Ecto neural progenitor cell (in vitro differentiated cells): ENCODE data around the gene SULT4A1.
A peak's percentile ranks its signal among the peaks of the same experiment; 100 is the strongest.
"Not testable (repeated sequence)": the region's sequence is repeated elsewhere in the genome, so short reads cannot be mapped to it uniquely, and the experiment has no call there.

ENCODE experiments used
- DNase-seq: peaks from one replicate; pipeline ENCODE4 v3.0.0-alpha.2; 2018; ENCODE audit warnings: low spot score

Gene SULT4A1

GRCh38 chr22:43862074-43862881 lies at the start of gene SULT4A1:
SULT4A1 (minus strand) TSS chr22:43862513; CDS start chr22:43862382, 131 bp downstream.
- peak; percentile 71 for DNase-seq

GRCh38 chr22:43911351-43911750 lies 49.0 kb upstream of the SULT4A1 start:
- DNase-seq: no peak

- no peak for DNase-seq
These were observed 47.9 kb upstream of the SULT4A1 start for GRCh38 chr22:43910178-43910695.

- no peak for DNase-seq
These were observed 47.4 kb upstream of the SULT4A1 start for GRCh38 chr22:43909708-43910107.

- no peak for DNase-seq
These were observed 43.4 kb upstream of the SULT4A1 start for GRCh38 chr22:43905681-43906080.

GRCh38 chr22:43904412-43904811 lies 42.1 kb upstream of the SULT4A1 start:
- DNase-seq: not testable (repeated sequence)

GRCh38 chr22:43903033-43903432 lies 40.7 kb upstream of the SULT4A1 start:
- DNase-seq: not testable (repeated sequence)

GRCh38 chr22:43901976-43902643 lies 39.8 kb upstream of the SULT4A1 start:
- DNase-seq: no peak

GRCh38 chr22:43900206-43900605 lies 37.9 kb upstream of the SULT4A1 start:
- no peak for DNase-seq

- DNase-seq: no peak
These were observed 35.5 kb upstream of the SULT4A1 start for GRCh38 chr22:43897751-43898261.

- DNase-seq: no peak
These were observed 33.8 kb upstream of the SULT4A1 start for GRCh38 chr22:43895986-43896645.

GRCh38 chr22:43894122-43894521 lies 31.8 kb upstream of the SULT4A1 start:
- DNase-seq: no peak

- no peak for DNase-seq
These were observed 31.0 kb upstream of the SULT4A1 start for GRCh38 chr22:43893266-43893665.

GRCh38 chr22:43892183-43892894 lies 30.0 kb upstream of the SULT4A1 start:
- no peak for DNase-seq

GRCh38 chr22:43891360-43892182 lies 29.3 kb upstream of the SULT4A1 start, which contains the start of gene PNPLA5:
PNPLA5 (minus strand) TSS chr22:43892013; CDS start chr22:43891880, 133 bp downstream.
- no peak for DNase-seq

- no peak for DNase-seq
These were observed 28.6 kb upstream of the SULT4A1 start for GRCh38 chr22:43890901-43891331.

GRCh38 chr22:43889860-43890253 lies 27.5 kb upstream of the SULT4A1 start:
- no peak for DNase-seq

GRCh38 chr22:43889201-43889859 lies 27.0 kb upstream of the SULT4A1 start:
- DNase-seq: no peak

GRCh38 chr22:43888740-43889139 lies 26.4 kb upstream of the SULT4A1 start:
- DNase-seq: no peak

GRCh38 chr22:43887391-43887790 lies 25.1 kb upstream of the SULT4A1 start:
- DNase-seq: no peak
